ENCODE results near the gene CC2D2B.

DNA sequence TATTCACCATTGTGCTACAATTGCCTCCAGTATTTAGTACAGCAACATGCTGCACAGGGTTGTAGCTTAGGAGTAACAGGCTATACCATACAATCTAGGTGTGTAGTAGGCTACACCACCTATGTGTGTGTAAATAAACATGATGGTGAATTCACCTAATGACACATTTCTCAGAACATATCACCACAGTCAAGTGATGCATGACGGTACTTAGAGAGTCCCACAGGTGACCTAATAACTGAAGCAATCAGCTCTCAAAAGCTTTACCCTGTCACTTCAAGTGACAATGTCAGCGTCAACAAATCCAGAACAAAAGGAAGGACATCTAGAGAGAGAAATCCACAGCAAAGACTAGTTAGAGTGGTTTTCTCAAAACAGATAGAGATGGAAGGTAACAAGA lies 174.4 kb downstream of the CC2D2B start:
- no peak for TF ChIP-seq POLR2A (IDR thresholded peaks at IDR 0.05; ENCODE audit: low read length)
- no peak for TF ChIP-seq GATA1 (IDR thresholded peaks at IDR 0.05; ENCODE audit: low read depth, low read length)
